HepG2 (cell line): Measurements from ENCODE around the gene ZNF793. TPM values are rescaled to one million over a fixed set of nuclear protein-coding genes. Genes with fewer than 3 reads are reported as not detected.

Source experiments
- ATAC-seq: fragments of 200-7000 bp; cut with Tn5 transposase; 3 replicates; pipeline ENCODE4 v1.9.1; 2020; ENCODE audit warnings: mild to moderate bottlenecking, moderate library complexity
- BruUV-seq: library from RNA; stranded (reverse); fragments of 400-500 nt; replicated peaks from 2 replicates; lab custom pipeline; 2021; lab: Mats Ljungman, UMichigan
- CTCF ChIA-PET: fragments of 300-600 bp; formaldehyde crosslinking; extraction: SDS; loops from one replicate; lab custom pipeline; 2021; ENCODE audit warnings: low total read pairs, inconsistent platforms, low intra/inter-chr PET ratio; lab: Yijun Ruan, JAX
- POLR2A ChIA-PET: fragments of 350-600 bp; sonication (Branson Sonifier 250); formaldehyde crosslinking; loops from one replicate; lab custom pipeline; 2020; ENCODE audit warnings: antibody characterized with exemption, inconsistent platforms; lab: Yijun Ruan, JAX
- DNase-seq: peaks from one replicate; pipeline ENCODE4 v3.0.0-alpha.2; 2015; ENCODE audit warnings: low spot score
- FAIRE-seq: peaks from 3 replicates; lab custom pipeline; 2011; peaks lifted over from hg19 to GRCh38; lab: Jason Lieb, UNC
- H2AFZ ChIP-seq: one replicate; pipeline ENCODE4 v1.6.1; 2011; ENCODE audit warnings: low read length, inconsistent platforms
- H3K27ac ChIP-seq: fragments of 300-600 bp; 3 replicates; pipeline ENCODE4 v1.8.0; 2011; ENCODE audit warnings: mixed run types, mild to moderate bottlenecking, mixed read lengths, low read length, inconsistent platforms; ENCODE audit not compliant: insufficient read depth; ENCODE audit errors: extremely low read length
- H3K27me3 ChIP-seq, 2 experiments: fragments of 200-600 bp in 1 of 2; 2 replicates in 1 of 2; 3 replicates in 1 of 2; pipeline versions ENCODE4 v1.6.0 to v1.8.0; 2011; ENCODE audit warnings: low read length in 2 of 2, mild to moderate bottlenecking in 2 of 2, moderate library complexity in 2 of 2, inconsistent platforms in 1 of 2; ENCODE audit not compliant: insufficient read depth in 2 of 2, control insufficient read depth in 1 of 2
- H3K36me3 ChIP-seq, 2 experiments: fragments of 200-600 bp in 1 of 2; replicated peaks in 1 of 2; 2 replicates in 1 of 2; 3 replicates in 1 of 2; pipeline versions ENCODE4 v1.5.1 to v1.8.0; 2011; ENCODE audit warnings: low read length in 2 of 2, inconsistent platforms in 1 of 2; ENCODE audit not compliant: insufficient read depth in 2 of 2, control insufficient read depth in 1 of 2
- H3K4me1 ChIP-seq: 2 replicates; pipeline ENCODE4 v1.5.1; 2012; ENCODE audit warnings: low read length, inconsistent platforms; ENCODE audit not compliant: insufficient read depth
- H3K4me2 ChIP-seq: 2 replicates; pipeline ENCODE4 v1.6.0; 2011; ENCODE audit warnings: low read depth, low read length, inconsistent platforms
- H3K4me3 ChIP-seq, 3 experiments: fragments of 200-600 bp in 1 of 3; sonication (generic), shearing (Covaris generic) in 1 of 3; replicated peaks in 1 of 3; 2 replicates each; pipeline ENCODE4 v1.5.1; 2011 to 2016; ENCODE audit warnings: low read length in 3 of 3, inconsistent platforms in 2 of 3, low read depth in 2 of 3, mild to moderate bottlenecking in 2 of 3, control low read depth in 1 of 3, mixed read lengths in 1 of 3; ENCODE audit not compliant: insufficient read depth in 1 of 3
- H3K79me2 ChIP-seq: one replicate; pipeline ENCODE4 v1.6.1; 2011; ENCODE audit warnings: low read length, inconsistent platforms; ENCODE audit not compliant: insufficient read depth
- H3K9ac ChIP-seq: 2 replicates; pipeline ENCODE4 v1.6.0; 2011; ENCODE audit warnings: mild to moderate bottlenecking, low read depth, low read length, inconsistent platforms; ENCODE audit not compliant: insufficient read depth
- H3K9me3 ChIP-seq: 2 replicates; pipeline ENCODE4 v1.5.1; 2012; ENCODE audit warnings: mild to moderate bottlenecking, low read length
- H4K20me1 ChIP-seq: 2 replicates; pipeline ENCODE4 v1.6.0; 2011; ENCODE audit warnings: inconsistent platforms, mild to moderate bottlenecking, low read length, moderate library complexity; ENCODE audit not compliant: insufficient read depth
- KLF15 ChIP-seq: sonication (generic); formaldehyde crosslinking; IDR thresholded peaks from 2 replicates; pipeline ENCODE4 v1.8.1; 2023; ENCODE audit warnings: borderline replicate concordance, mild to moderate bottlenecking, inconsistent platforms, missing genetic modification reagents, mixed read lengths
- ZNF343 ChIP-seq: sonication (generic); formaldehyde crosslinking; IDR thresholded peaks from 2 replicates; pipeline ENCODE4 v1.4.0; 2020; ENCODE audit warnings: mild to moderate bottlenecking, missing genetic modification reagents
- WGBS: methylation state at CpG from one replicate; pipeline ENCODE4 v1.1.6; 2017; ENCODE audit warnings: low lambda C conversion rate; 5-methylcytosine and 5-hydroxymethylcytosine counted together
- in situ Hi-C: cut with HindIII; loops from 2 replicates; pipeline ENCODE4 v1.10.0; 2017; ENCODE audit warnings: low pct_unique_long_range_greater_than_20kb; ENCODE audit not compliant: extremely low pct_ligation_motif_present
- intact Hi-C: fragments of 100-400 bp; cut with micrococcal nuclease; formaldehyde crosslinking; loops from one replicate; pipeline ENCODE4 v1.10.0; 2022; ENCODE audit not compliant: unreplicated experiment
- polyA plus RNA-seq, 8 experiments: library from polyadenylated mRNA; depleted of rRNA in 3 of 8; stranded (reverse) in 7 of 8; unstranded in 1 of 8; fragments of >200 nt; fragmentation: Illumina TruSeq in 4 of 8; extraction: Trizol in 4 of 8; gene quantifications; 2 replicates each; pipeline versions ENCODE4 v1.2.1 to v1.2.3, GENCODE V29; 2011 to 2016; ENCODE audit warnings: low read depth in 4 of 8, missing spikeins in 1 of 8, mixed read lengths in 1 of 8; ENCODE audit not compliant: insufficient read depth in 1 of 8
- total RNA-seq, 5 experiments: library from RNA; depleted of rRNA; stranded (reverse); fragments of >200 nt; fragmentation: Illumina TruSeq; extraction: Trizol; gene quantifications; 2 replicates each; pipeline ENCODE4 v1.2.3, GENCODE V29; 2016; ENCODE audit warnings: low read depth in 1 of 5
- TF ChIP-seq, protein P1 (sequence below): sonication (generic); formaldehyde crosslinking; IDR thresholded peaks from 2 replicates; pipeline ENCODE4 v1.4.0; 2020; ENCODE audit warnings: mild to moderate bottlenecking, missing genetic modification reagents

Gene ZNF793
- total and polyA plus RNA-seq, 2 of the 13 experiments (the other 11 are each of a cell fraction or from before 2014, with no cell fraction given) = 0.13 to 0.35 TPM

DNA sequence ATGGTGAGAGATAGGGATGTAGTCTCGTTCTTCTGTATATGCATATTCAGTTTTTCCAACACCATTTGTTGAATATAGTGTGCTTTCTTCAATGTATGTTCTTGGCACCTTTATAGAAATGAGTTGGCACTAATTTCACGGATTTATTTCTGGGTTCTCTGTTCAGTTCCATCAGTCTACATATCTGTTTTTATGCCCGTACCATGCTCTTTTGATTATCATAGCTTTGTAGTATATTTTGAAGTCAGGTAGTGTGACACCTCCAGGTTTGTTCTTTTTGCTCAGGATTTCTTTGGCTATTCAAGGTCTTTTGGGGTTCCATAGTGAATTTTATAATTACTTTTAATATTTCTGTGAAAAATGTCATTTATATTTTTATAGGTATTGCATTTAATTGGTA, 14.5 kb upstream of the ZNF793 start:
- Histone ChIP-seq H2AFZ (no peak overlapping the region), H3K4me1 (no peaks in the 10 kb centered on the region), H3K79me2 (no peaks in the 10 kb centered on the region), H4K20me1 (no peaks in the 10 kb centered on the region), H3K36me3 (no peaks in the 10 kb centered on the region), H3K9ac (no peak overlapping the region), H3K27ac (no peak overlapping the region), H3K27me3 (no peaks in the 10 kb centered on the region), H3K4me2 (no peak overlapping the region), H3K4me3 (no peak overlapping the region), H3K9me3 (peaks cover 80% of the 10 kb centered on the region)
- POLR2A ChIA-PET = no interaction called here
- intact Hi-C loops (no loop called here), in situ Hi-C loops (no loop called here)
- no peak for DNase-seq
- no peak for FAIRE-seq
- no peak for ATAC-seq
- TF ChIP-seq, protein P1, sequence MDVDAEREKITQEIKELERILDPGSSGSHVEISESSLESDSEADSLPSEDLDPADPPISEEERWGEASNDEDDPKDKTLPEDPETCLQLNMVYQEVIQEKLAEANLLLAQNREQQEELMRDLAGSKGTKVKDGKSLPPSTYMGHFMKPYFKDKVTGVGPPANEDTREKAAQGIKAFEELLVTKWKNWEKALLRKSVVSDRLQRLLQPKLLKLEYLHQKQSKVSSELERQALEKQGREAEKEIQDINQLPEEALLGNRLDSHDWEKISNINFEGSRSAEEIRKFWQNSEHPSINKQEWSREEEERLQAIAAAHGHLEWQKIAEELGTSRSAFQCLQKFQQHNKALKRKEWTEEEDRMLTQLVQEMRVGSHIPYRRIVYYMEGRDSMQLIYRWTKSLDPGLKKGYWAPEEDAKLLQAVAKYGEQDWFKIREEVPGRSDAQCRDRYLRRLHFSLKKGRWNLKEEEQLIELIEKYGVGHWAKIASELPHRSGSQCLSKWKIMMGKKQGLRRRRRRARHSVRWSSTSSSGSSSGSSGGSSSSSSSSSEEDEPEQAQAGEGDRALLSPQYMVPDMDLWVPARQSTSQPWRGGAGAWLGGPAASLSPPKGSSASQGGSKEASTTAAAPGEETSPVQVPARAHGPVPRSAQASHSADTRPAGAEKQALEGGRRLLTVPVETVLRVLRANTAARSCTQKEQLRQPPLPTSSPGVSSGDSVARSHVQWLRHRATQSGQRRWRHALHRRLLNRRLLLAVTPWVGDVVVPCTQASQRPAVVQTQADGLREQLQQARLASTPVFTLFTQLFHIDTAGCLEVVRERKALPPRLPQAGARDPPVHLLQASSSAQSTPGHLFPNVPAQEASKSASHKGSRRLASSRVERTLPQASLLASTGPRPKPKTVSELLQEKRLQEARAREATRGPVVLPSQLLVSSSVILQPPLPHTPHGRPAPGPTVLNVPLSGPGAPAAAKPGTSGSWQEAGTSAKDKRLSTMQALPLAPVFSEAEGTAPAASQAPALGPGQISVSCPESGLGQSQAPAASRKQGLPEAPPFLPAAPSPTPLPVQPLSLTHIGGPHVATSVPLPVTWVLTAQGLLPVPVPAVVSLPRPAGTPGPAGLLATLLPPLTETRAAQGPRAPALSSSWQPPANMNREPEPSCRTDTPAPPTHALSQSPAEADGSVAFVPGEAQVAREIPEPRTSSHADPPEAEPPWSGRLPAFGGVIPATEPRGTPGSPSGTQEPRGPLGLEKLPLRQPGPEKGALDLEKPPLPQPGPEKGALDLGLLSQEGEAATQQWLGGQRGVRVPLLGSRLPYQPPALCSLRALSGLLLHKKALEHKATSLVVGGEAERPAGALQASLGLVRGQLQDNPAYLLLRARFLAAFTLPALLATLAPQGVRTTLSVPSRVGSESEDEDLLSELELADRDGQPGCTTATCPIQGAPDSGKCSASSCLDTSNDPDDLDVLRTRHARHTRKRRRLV (CRISPR knock-in tag) = no peak
- TF ChIP-seq ZNF343 = no peak
- no peak for TF ChIP-seq KLF15 (CRISPR knock-in tag)
- CTCF ChIA-PET = no interaction called here
- 11% methylated on average over 3 of the region's 3 CpGs for WGBS
- BruUV-seq = no TSS peak
